Thymus (tissue), 14 donors: ENCODE results near the gene ACOT12. TPM values are rescaled to one million over a fixed set of nuclear protein-coding genes. Genes with fewer than 3 reads are reported as not detected.

ENCODE experiments used
- DNase-seq, 9 donors: peaks; one replicate each; pipeline ENCODE4 v3.0.0-alpha.2; 2013; ENCODE audit warnings: low spot score in 9 of 9, low read depth in 6 of 9, missing footprints in 1 of 9
- H3K27ac ChIP-seq, 2 donors: one replicate each; pipeline ENCODE4 v1.5.1; 2013; ENCODE audit warnings: control low read depth in 1 of 2, low read depth in 1 of 2, low read length in 1 of 2, mild to moderate bottlenecking in 1 of 2, moderate library complexity in 1 of 2
- H3K27me3 ChIP-seq, 2 donors: one replicate each; pipeline ENCODE4 v1.5.1; 2013; ENCODE audit warnings: low read length in 1 of 2; ENCODE audit not compliant: control insufficient read depth in 2 of 2, insufficient read depth in 1 of 2
- H3K36me3 ChIP-seq, 2 donors: one replicate each; pipeline ENCODE4 v1.5.1; 2013; ENCODE audit warnings: low read length in 1 of 2, mild to moderate bottlenecking in 1 of 2, moderate library complexity in 1 of 2; ENCODE audit not compliant: control insufficient read depth in 2 of 2, insufficient read depth in 2 of 2
- H3K4me1 ChIP-seq, 2 donors: one replicate each; pipeline ENCODE4 v1.5.1; 2013; ENCODE audit warnings: low read length in 2 of 2; ENCODE audit not compliant: control insufficient read depth in 2 of 2, insufficient read depth in 2 of 2
- H3K4me3 ChIP-seq, 2 donors: one replicate each; pipeline ENCODE4 v1.5.1; 2013; ENCODE audit warnings: low read length in 2 of 2, control low read depth in 1 of 2, mild to moderate bottlenecking in 1 of 2
- H3K9me3 ChIP-seq, 2 donors: one replicate each; pipeline ENCODE4 v1.5.1; 2013; ENCODE audit warnings: low read length in 1 of 2, mild to moderate bottlenecking in 1 of 2; ENCODE audit not compliant: control insufficient read depth in 2 of 2, insufficient read depth in 1 of 2
- WGBS: extraction: QIAGEN DNeasy Blood & Tissue Kit; methylation state at CpG from one replicate; pipeline ENCODE4 v1.1.7; 2013; 5-methylcytosine and 5-hydroxymethylcytosine counted together
- long read RNA-seq, 10 donors: transcript quantifications; one replicate each; lab custom pipeline, GENCODE V29; 2026
- polyA plus RNA-seq: library from polyadenylated mRNA; stranded (reverse); fragments of 200-250 nt; gene quantifications from one replicate; pipeline ENCODE4 v1.2.3, GENCODE V29; 2013
- total RNA-seq: library from RNA; stranded (reverse); fragments of 120-200 nt; gene quantifications from one replicate; pipeline ENCODE4 v1.2.4, GENCODE V29; 2013
- donor health status: healthy.

The ACOT12 gene
- 0.05 TPM for total RNA-seq
- polyA plus RNA-seq: 0.14 TPM
- long read RNA-seq, donor 1: 0 reads
- long read RNA-seq, donor 2: 0 reads
- long read RNA-seq, donor 3: 0 reads
- long read RNA-seq, donor 4: 0 reads
- long read RNA-seq, donor 5: 0 reads
- long read RNA-seq, donor 6: 0 reads
- long read RNA-seq, donor 7: 0 reads
- long read RNA-seq, donor 8: 0 reads
- long read RNA-seq, donor 9: 0 reads
- long read RNA-seq, donor 10: 0 reads

DNA sequence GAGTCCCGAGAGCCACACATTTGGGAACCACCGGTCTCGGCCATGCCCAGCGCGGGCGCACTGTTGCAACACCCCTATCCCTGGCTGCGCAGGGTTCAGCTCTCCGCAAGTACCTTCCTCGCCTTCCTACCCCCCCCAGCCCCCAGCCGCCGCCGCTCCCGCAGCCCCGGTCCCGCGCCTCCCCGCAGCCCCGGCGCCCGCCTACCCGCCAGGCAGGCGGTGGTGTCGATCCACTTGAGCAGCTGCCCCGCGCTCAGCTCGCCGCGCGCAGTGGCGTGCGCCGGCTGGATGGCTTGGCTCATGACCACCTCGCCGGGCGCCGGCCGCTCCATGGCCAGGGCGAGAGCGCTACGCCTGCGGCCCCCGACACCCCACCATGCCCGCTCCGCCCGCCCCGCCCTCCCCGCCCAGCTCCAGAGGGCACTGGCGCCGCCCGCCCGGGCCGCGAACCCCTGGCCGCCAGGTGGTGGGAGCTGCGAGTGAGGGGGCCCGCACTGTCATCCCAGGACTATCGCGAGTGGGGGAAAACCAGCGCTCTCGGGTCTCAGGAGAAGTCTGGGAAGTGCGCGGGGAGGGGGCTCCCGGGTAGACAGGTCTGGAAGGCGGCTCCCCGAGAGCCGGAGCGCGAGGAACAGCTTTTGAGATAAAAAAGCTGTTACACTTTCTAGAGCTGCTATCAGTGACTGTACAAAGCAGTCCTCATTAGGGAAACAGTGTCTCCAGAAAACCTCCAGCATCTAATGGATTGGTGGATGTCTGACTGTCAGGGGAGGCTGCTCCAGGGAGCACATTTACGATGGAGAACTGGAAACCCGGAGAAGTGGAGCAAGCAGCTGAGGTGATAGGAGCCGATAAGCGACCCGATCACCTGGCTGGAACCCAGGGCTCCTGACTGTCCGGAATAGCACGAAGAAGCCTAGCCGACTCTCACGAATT, at the start of gene ACOT12:
Gene ACOT12, minus strand, starts transcription at position 352 of the 936 bp plus-strand sequence. Its CDS starts 20 bp downstream, at position 332.
- no peak for DNase-seq
- H3K4me1 ChIP-seq: peaks cover 4 to 5% of the 10 kb centered on the region in 2 donors
- peak within 1 kb of the TSS in 1 of 2 donors; percentile 40 for H3K4me3 ChIP-seq
- peaks cover 27 to 60% of the 10 kb centered on the region in 2 donors for H3K27me3 ChIP-seq
- H3K36me3 ChIP-seq: no peaks in the 10 kb centered on the region
- WGBS: 6% methylated on average over 77 of the region's 77 CpGs
- H3K9me3 ChIP-seq: peaks cover 2 to 12% of the 10 kb centered on the region in 2 donors
- no peak within 1 kb of the TSS for H3K27ac ChIP-seq

DNA sequence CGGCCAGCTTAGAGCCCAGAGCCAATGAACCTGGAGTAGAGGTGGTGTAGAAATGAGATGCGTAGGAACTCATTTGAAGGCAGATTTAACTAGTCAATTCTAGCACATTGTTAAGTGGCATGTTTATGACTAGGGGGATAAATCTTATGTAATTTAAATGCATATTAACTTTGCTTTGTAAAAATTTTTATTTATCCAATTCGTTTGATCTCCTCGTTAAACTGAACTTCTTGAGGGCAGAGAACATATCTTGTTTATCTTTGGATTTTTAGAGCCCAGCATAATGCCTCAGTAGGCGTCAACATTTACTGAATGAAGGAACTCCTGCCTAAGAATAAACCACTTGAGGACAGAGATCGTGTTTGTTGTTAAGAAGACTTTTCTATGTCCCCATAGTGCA, 41.1 kb upstream of the ACOT12 start:
- Histone ChIP-seq H3K36me3 (peaks cover 13 to 36% of the 10 kb centered on the region in 2 donors), H3K27me3 (no peaks in the 10 kb centered on the region), H3K4me1 (no peaks in the 10 kb centered on the region), H3K27ac (no peak overlapping the region), H3K9me3 (no peaks in the 10 kb centered on the region), H3K4me3 (no peak overlapping the region)
- WGBS: 98% methylated on average over 6 of the region's 6 CpGs
- DNase-seq: no peak

DNA sequence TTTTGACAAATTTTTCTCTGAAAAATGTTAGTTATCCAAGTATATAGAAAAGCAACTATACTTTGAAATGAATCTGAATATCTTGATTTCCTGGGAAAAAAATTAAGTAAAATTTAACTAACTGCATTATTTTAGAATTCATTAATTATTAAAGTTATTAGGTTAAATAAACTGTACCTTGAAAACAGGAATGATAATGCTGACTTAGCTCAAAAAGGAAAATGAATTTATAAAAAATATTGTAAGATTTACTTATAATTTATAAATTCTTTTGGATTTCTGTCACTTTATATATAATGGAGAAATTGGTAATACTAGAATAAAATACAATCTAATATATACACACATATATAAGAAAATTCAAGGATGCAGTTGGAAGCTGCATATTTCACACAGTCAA, 36.1 kb upstream of the ACOT12 start:
- Histone ChIP-seq H3K4me3 (no peak overlapping the region), H3K27me3 (no peaks in the 10 kb centered on the region), H3K27ac (no peak overlapping the region), H3K36me3 (peaks cover 7 to 37% of the 10 kb centered on the region in 2 donors), H3K9me3 (no peaks in the 10 kb centered on the region), H3K4me1 (peaks cover 0 to 8% of the 10 kb centered on the region in 2 donors)
- DNase-seq: no peak

DNA sequence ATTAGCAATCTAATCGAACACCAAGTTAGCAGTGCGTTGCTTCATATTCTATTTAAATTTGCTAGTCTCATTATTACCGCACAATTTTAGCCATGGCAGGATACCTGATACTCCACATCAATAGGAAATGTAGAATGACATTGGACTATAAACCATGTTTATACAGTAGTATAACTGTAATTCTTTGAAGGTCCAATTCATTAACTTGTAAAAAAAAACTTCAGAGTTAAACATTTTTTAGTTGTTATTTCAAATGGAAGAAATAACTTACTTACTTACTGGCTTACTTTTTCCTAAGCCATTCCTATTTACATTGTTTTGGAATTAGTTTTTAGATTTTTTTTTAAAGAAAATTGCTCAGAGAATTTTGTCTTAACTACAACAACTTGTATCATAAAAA, 35.4 kb upstream of the ACOT12 start:
- H3K36me3 ChIP-seq: peaks cover 7 to 39% of the 10 kb centered on the region in 2 donors
- 96% methylated on average over 3 of the region's 3 CpGs for WGBS
- H3K27ac ChIP-seq: no peak overlapping the region
- H3K27me3 ChIP-seq: no peaks in the 10 kb centered on the region
- H3K9me3 ChIP-seq: no peaks in the 10 kb centered on the region
- peaks cover 0 to 8% of the 10 kb centered on the region in 2 donors for H3K4me1 ChIP-seq
- no peak for DNase-seq
- no peak overlapping the region for H3K4me3 ChIP-seq

DNA sequence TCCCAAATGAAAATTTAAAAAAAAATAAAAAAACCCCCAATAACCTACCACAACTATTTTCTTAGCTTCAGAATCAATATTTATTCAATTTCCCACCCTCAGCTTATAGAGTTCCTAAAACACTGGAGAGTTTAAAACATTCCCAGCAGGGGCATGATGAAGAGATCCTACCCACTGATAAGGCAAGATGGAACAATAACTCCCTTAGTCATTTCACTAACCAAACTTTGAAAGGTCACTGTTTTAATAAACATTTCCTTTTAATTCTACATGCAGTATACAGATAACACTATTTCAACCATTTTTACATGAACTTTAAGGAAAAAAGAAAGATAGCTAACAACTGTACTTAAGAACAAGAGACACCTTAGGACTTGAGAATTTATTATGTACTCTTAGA, 34.9 kb upstream of the ACOT12 start:
- Histone ChIP-seq H3K4me3 (no peak overlapping the region), H3K27ac (no peak overlapping the region)
- DNase-seq: no peak

DNA sequence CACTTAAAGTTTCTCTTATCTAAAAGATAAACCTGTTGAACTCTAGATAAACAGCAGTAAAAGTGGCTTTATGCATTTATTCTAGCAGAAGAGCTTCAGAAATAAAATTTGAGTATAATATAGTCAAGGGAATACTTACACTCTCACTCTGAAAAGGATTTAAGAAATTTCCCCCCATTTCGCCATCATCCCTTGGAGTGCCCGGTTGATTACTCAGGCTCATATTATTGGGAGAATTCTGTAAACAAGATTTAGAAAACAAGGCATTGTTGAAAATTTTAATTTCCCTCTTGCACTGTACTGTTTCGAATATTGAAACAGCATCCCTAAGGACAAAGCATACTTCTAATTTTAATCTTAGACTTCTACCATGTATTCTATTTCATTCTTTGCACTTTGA, 34.5 kb upstream of the ACOT12 start:
- no peaks in the 10 kb centered on the region for H3K9me3 ChIP-seq
- H3K4me1 ChIP-seq: peaks cover 0 to 8% of the 10 kb centered on the region in 2 donors
- H3K27me3 ChIP-seq: no peaks in the 10 kb centered on the region
- no peak overlapping the region for H3K4me3 ChIP-seq
- 99% methylated on average over 3 of the region's 3 CpGs for WGBS
- DNase-seq: no peak
- peaks cover 7 to 35% of the 10 kb centered on the region in 2 donors for H3K36me3 ChIP-seq
- H3K27ac ChIP-seq: no peak overlapping the region

More for the DNA sequence above, 34.9 kb upstream of the ACOT12 start:
- Histone ChIP-seq H3K9me3 (no peaks in the 10 kb centered on the region), H3K4me1 (peaks cover 0 to 8% of the 10 kb centered on the region in 2 donors), H3K27me3 (no peaks in the 10 kb centered on the region), H3K36me3 (peaks cover 7 to 37% of the 10 kb centered on the region in 2 donors)

DNA sequence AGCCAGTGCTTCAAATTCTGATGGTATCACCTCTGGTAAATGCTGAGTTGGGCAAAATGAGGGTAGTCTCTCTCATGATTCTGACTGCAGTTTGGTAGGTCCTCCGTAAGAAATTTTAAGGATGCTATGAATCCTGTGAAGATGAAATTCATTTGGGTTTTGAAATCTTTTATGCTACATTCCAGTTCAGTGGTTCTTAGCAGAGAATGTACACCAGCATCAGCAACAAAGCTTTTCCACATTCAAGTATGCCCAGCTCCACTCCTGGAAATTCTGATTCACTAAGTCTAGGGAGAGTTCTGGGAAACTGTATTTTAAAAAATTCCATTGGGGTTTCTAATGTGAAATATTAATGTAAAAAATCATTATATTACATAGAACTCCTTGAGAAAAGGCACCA, 33.6 kb upstream of the ACOT12 start:
- no peaks in the 10 kb centered on the region for H3K27me3 ChIP-seq
- H3K36me3 ChIP-seq: peaks cover 7 to 41% of the 10 kb centered on the region in 2 donors
- H3K4me3 ChIP-seq: no peak overlapping the region
- 97% methylated on average over 1 of the region's 1 CpG for WGBS
- H3K9me3 ChIP-seq: no peaks in the 10 kb centered on the region
- H3K27ac ChIP-seq: no peak overlapping the region
- H3K4me1 ChIP-seq: peaks cover 0 to 8% of the 10 kb centered on the region in 2 donors
- DNase-seq: no peak

DNA sequence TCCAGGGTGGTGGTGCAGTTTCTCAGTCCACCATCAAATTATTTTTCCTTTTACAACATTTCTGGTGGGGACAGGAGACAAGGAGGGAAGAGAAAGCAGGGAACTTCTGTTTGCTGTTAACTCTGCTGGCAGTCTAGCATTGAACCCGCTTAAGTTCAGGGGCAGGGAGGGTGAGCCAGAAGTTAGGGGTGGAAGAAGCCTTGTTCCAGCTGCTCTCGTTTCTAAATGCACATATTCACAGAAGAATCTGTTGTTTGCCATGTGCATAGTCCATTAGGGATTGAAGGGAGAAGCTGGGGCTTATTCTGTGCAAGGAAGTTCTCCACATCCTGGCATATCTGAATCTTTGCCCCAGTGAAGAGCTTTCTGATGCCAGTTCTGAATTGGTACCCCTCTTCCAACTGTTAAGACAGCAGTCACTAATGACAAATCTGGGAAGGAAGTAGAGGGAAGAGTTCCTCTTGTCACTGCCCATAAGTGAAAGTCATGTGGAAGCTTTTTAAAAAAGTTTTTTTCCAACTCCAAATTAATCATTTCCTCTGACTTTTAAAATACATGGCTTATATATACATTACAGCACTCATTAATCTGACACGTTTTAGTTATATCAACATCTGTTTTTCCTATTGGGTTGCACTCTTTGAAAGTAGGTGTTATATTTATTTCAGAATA, 32.6 kb upstream of the ACOT12 start:
- Histone ChIP-seq H3K9me3 (no peaks in the 10 kb centered on the region), H3K4me1 (peaks cover 0 to 8% of the 10 kb centered on the region in 2 donors), H3K27ac (peak overlapping the region in 1 of 2 donors; percentile 58), H3K4me3 (no peak overlapping the region), H3K36me3 (peaks cover 7 to 46% of the 10 kb centered on the region in 2 donors), H3K27me3 (no peaks in the 10 kb centered on the region)
- DNase-seq: peak in 1 of 9 donors; percentile 8
- 87% methylated on average over 3 of the region's 3 CpGs for WGBS

DNA sequence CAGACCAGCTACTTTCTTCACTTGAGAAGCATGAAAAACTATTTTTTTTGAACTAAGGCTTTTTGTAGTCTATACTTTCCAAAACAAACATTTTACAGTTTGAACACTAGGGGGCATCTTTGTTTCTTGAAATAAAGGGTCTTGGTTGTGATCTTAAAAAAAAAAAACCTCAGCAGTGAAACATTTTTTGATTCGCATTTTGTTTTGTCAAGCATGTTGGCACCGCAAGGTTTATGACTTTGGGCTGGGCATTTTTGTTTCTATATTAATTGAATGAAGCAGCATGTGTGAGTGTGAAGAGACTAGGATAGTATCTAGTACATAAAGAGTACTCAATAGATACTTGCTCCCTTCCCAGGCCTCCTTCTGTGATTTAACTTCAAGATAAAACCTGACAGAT, 31.6 kb upstream of the ACOT12 start:
- no peaks in the 10 kb centered on the region for H3K27me3 ChIP-seq
- peaks cover 0 to 8% of the 10 kb centered on the region in 2 donors for H3K4me1 ChIP-seq
- H3K4me3 ChIP-seq: no peak overlapping the region
- DNase-seq: peak in 7 of 9 donors; percentile 15 to 76 (median 44)
- H3K36me3 ChIP-seq: peaks cover 6 to 49% of the 10 kb centered on the region in 2 donors
- H3K27ac ChIP-seq: no peak overlapping the region
- 15% methylated on average over 2 of the region's 2 CpGs for WGBS
- H3K9me3 ChIP-seq: no peaks in the 10 kb centered on the region
